ENCODE measurements around the gene HSPA9. TPM values are rescaled to one million over a fixed set of nuclear protein-coding genes. Genes with fewer than 3 reads are reported as not detected.

Gene HSPA9
- polyA plus RNA-seq, 2 of the 4 experiments (the other 2 are of a cell fraction), result 417 to 615 TPM

GRCh38 chr5:138588013-138588788 is 13.0 kb upstream of the HSPA9 start (continued):
- TF ChIP-seq HMGXB4 (CRISPR knock-in tag; IDR thresholded peaks at IDR 0.05; ENCODE audit: borderline replicate concordance), result no peak
- TF ChIP-seq BHLHE40 (IDR thresholded peaks at IDR 0.05; ENCODE audit: low read depth, low read length), result no peak
- no peak for TF ChIP-seq KDM5A (IDR thresholded peaks at IDR 0.05)
- TF ChIP-seq EHF (CRISPR knock-in tag; IDR thresholded peaks at IDR 0.05), result no peak
- no peak for TF ChIP-seq NFE2L2 (conservative IDR thresholded peaks at IDR 0.05; ENCODE audit: low read length)

GRCh38 chr5:138585157-138585556 is 10.0 kb upstream of the HSPA9 start:
- TF ChIP-seq MYC (IDR thresholded peaks at IDR 0.05; ENCODE audit: borderline replicate concordance, low read length) (no peak), EP300 (IDR thresholded peaks at IDR 0.05) (no peak), FOSL2 (IDR thresholded peaks at IDR 0.05) (no peak), FOSL2 (CRISPR knock-in tag; IDR thresholded peaks at IDR 0.05) (no peak), PBX3 (IDR thresholded peaks at IDR 0.05) (no peak), TP53 (CRISPR knock-in tag; IDR thresholded peaks at IDR 0.05) (no peak), MAZ (IDR thresholded peaks at IDR 0.05; ENCODE audit: borderline replicate concordance, low read depth, low read length) (no peak)
- POLR2A ChIA-PET, result interaction anchor here (1.8 kb wide), 1 partner anchor 9 kb away, joined by 4 read pairs; the partner anchor contains the start of gene HSPA9
- Histone ChIP-seq H3K9me3 (no peaks in the 10 kb centered on the region), H3K4me2 (no peak overlapping the region), H3K27ac (no peak overlapping the region), H3K4me1 (no peaks in the 10 kb centered on the region), H3K4me3 (no peak overlapping the region)
- no peak for ATAC-seq
- FAIRE-seq, result no peak
- no peak for DNase-seq (ENCODE audit: low read depth in 1 of 2, low spot score in 1 of 2)
- CTCF ChIA-PET, result interaction anchor here (1.0 to 3.6 kb wide), 4 partner anchors 8 to 56 kb away, joined by 3 to 14 read pairs (median 4); no protein-coding TSS in a partner anchor

GRCh38 chr5:138583984-138584637 is 8.9 kb upstream of the HSPA9 start:
- FAIRE-seq (no peak), ATAC-seq (no peak), DNase-seq (ENCODE audit: low read depth in 1 of 2, low spot score in 1 of 2) (no peak)
- Histone ChIP-seq H3K27ac (no peak overlapping the region), H3K4me1 (no peaks in the 10 kb centered on the region), H3K4me2 (no peak overlapping the region), H3K4me3 (no peak overlapping the region), H3K9me3 (no peaks in the 10 kb centered on the region)
- 37% methylated on average over 8 of the region's 8 CpGs for WGBS (ENCODE audit: missing lambda C conversion rate)
- CTCF ChIA-PET, result interaction anchor here (0.6 to 1.3 kb wide), 5 partner anchors 9 to 764 kb away, joined by 3 to 5 read pairs (median 3); no protein-coding TSS in a partner anchor
- POLR2A ChIA-PET, result interaction anchor here (1.8 kb wide), 1 partner anchor 8 kb away, joined by 4 read pairs; the partner anchor contains the start of gene HSPA9
- TF ChIP-seq HDAC2 (IDR thresholded peaks at IDR 0.05), result no peak

- Histone ChIP-seq H3K27ac (no peak overlapping the region), H3K4me3 (no peak overlapping the region), H3K4me2 (no peak overlapping the region), H3K9me3 (no peaks in the 10 kb centered on the region), H3K4me1 (no peaks in the 10 kb centered on the region)
- WGBS (ENCODE audit: missing lambda C conversion rate), result 87% methylated on average over 3 of the region's 3 CpGs
- TF ChIP-seq ELK1 (IDR thresholded peaks at IDR 0.05; ENCODE audit: low read depth, low read length), result no peak
- no peak for TF ChIP-seq TFCP2L1 (CRISPR knock-in tag; IDR thresholded peaks at IDR 0.05)
- TF ChIP-seq NFE2L2 (conservative IDR thresholded peaks at IDR 0.05; ENCODE audit: low read length), result no peak
- TF ChIP-seq CBX8 (IDR thresholded peaks at IDR 0.05), result no peak
- no peak for TF ChIP-seq PBX3 (IDR thresholded peaks at IDR 0.05)
- no peak for TF ChIP-seq RNF2 (IDR thresholded peaks at IDR 0.05; ENCODE audit: borderline replicate concordance, low read depth)
- no peak for TF ChIP-seq ESRRA (IDR thresholded peaks at IDR 0.05; ENCODE audit: borderline replicate concordance, low read length)
- TF ChIP-seq KDM5A (IDR thresholded peaks at IDR 0.05), result no peak
- no peak for TF ChIP-seq HOXA7 (CRISPR knock-in tag; IDR thresholded peaks at IDR 0.05)
- no peak for TF ChIP-seq BHLHE40 (IDR thresholded peaks at IDR 0.05; ENCODE audit: low read depth, low read length)
- no peak for TF ChIP-seq FOSL2 (IDR thresholded peaks at IDR 0.05)
- TF ChIP-seq FOSL2 (CRISPR knock-in tag; IDR thresholded peaks at IDR 0.05), result no peak
- ChIA-PET POLR2A (no interaction called here), CTCF (interaction anchor here (3.8 kb wide), 1 partner anchor 679 kb away, joined by 22 read pairs; no protein-coding TSS in a partner anchor)
- ATAC-seq (no peak), FAIRE-seq (no peak), DNase-seq (ENCODE audit: low read depth in 1 of 2, low spot score in 1 of 2) (no peak)
These were observed 7.8 kb upstream of the HSPA9 start for GRCh38 chr5:138582959-138583358.
